Large intestine (tissue), 3 donors: ENCODE measurements around the gene LIM2. TPM values are rescaled to one million over a fixed set of nuclear protein-coding genes. Genes with fewer than 3 reads are reported as not detected.

Experiments
- DNase-seq, 2 donors: peaks; one replicate each; pipeline versions ENCODE4 v3.0.0 to v3.0.0-alpha.2; 2013
- H3K27ac ChIP-seq: one replicate; pipeline ENCODE4 v1.5.1; 2013; ENCODE audit warnings: low read length
- H3K27me3 ChIP-seq: 2 replicates; pipeline ENCODE4 v1.6.1; 2013; ENCODE audit warnings: low read length; ENCODE audit not compliant: control insufficient read depth, insufficient read depth
- H3K36me3 ChIP-seq: 2 replicates; pipeline ENCODE4 v1.6.1; 2013; ENCODE audit warnings: low read length; ENCODE audit not compliant: control insufficient read depth, insufficient read depth
- H3K4me1 ChIP-seq: one replicate; pipeline ENCODE4 v1.6.1; 2013; ENCODE audit warnings: low read length; ENCODE audit not compliant: control insufficient read depth, insufficient read depth
- H3K4me3 ChIP-seq: one replicate; pipeline ENCODE4 v1.5.1; 2013; ENCODE audit warnings: low read length
- H3K9me3 ChIP-seq: one replicate; pipeline ENCODE4 v1.6.1; 2013; ENCODE audit warnings: mild to moderate bottlenecking, low read depth, low read length, moderate library complexity; ENCODE audit not compliant: control insufficient read depth
- WGBS: methylation state at CpG from one replicate; pipeline ENCODE4 v1.1.5; 2013; ENCODE audit warnings: low lambda C conversion rate; ENCODE audit not compliant: insufficient coverage; 5-methylcytosine and 5-hydroxymethylcytosine counted together
- polyA plus RNA-seq: library from polyadenylated mRNA; unstranded; fragments of 120-200 nt; gene quantifications from one replicate; pipeline ENCODE4 v1.2.1, GENCODE V29; 2013

Gene LIM2
- polyA plus RNA-seq, 1 donor, result not detected

DNA sequence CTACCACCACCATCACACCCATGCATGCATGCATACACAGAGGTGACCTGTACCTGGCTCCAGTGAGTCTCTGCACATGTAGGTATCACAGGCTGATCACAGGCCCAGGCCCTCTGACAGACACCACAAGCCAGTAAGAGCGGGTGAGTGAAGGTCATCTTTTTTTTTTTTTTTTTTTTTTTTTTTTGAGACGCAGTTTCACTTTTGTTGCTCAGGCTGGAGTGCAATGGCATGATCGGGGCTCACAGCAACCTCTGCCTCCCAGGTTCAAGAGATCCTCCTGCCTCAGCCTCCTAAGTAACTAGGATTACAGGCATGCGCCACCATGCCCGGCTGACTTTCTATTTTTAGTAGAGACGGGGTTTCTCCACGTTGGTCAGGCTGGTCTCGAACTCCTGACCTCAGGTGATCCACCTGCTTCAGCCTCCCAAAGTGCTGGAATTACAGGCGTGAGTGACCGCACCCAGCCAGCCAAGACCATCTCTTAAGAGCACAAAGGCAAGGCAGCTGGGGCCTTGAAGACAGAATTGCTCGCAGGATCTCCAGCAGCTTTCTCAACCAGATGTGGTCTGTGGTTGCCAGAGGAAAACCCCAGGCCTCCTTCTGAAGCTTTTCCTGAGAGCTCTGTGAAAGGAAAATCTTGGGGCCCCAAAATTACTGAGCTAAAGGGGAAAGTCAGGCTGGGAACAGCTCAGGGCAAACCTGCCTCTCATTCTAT, 12.1 kb downstream of the LIM2 start:
- H3K27ac ChIP-seq, result no peak overlapping the region
- no peaks in the 10 kb centered on the region for H3K36me3 ChIP-seq
- no peak overlapping the region for H3K4me3 ChIP-seq
- no peaks in the 10 kb centered on the region for H3K9me3 ChIP-seq
- H3K4me1 ChIP-seq, result no peaks in the 10 kb centered on the region
- WGBS, result no CpG with 5 or more reads among the region's 11 CpGs
- DNase-seq, result peak in 1 of 2 donors; percentile 57
- no peaks in the 10 kb centered on the region for H3K27me3 ChIP-seq

DNA sequence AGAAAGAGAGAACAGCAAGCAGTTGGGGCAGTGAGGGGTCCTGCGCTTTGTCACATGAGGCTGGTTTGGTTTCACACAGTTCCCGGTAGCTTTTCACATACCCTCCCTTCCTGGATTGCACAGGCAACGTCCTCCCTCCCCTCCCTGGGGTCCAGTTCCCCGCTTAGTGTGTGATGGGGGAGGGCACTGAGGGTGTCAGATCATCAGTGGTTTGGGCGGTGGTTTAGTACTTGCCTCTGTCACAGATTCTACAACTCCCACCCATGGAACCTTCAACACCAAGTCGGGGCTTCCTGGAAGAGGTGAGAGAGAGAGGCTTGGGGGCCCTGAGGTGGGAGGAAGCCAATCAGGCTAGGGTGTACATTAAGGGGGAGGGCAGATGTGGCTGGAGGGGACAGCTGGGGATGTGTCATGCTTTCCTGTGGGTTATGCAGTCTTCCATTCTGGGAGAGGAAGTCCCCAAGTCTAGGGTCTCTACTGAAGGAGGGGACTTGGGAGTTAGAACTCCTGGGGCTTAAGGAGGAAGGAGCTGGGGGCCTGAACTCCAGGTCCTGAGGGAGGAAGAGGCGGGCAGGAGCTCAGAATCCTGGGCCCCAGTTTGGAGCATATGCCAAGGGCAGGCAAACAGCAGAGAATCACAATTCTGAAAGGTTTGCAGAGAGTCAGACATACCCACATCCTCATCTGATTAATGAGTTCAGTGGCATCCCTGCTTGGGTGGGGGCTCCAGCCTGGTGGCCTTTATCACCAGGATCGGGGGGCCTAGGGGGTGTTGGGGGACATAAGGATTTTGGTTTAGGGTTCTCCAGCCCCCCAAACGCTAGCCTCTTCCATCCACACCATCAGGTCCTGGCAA, 14.9 kb downstream of the LIM2 start, which contains the start of gene NKG7:
Gene NKG7 (minus strand): TSS at position 6 of the 856 bp plus-strand sequence. CDS start 119 bp downstream, outside the sequence.
- H3K4me3 ChIP-seq, result no peak within 1 kb of the TSS
- peaks cover 7% of the 10 kb centered on the region for H3K4me1 ChIP-seq
- no peaks in the 10 kb centered on the region for H3K27me3 ChIP-seq
- no peak within 1 kb of the TSS for H3K27ac ChIP-seq
- WGBS, result no CpG with 5 or more reads among the region's 9 CpGs
- no peaks in the 10 kb centered on the region for H3K9me3 ChIP-seq
- H3K36me3 ChIP-seq, result no peaks in the 10 kb centered on the region
- peak in 1 of 2 donors; percentile 17 for DNase-seq

DNA sequence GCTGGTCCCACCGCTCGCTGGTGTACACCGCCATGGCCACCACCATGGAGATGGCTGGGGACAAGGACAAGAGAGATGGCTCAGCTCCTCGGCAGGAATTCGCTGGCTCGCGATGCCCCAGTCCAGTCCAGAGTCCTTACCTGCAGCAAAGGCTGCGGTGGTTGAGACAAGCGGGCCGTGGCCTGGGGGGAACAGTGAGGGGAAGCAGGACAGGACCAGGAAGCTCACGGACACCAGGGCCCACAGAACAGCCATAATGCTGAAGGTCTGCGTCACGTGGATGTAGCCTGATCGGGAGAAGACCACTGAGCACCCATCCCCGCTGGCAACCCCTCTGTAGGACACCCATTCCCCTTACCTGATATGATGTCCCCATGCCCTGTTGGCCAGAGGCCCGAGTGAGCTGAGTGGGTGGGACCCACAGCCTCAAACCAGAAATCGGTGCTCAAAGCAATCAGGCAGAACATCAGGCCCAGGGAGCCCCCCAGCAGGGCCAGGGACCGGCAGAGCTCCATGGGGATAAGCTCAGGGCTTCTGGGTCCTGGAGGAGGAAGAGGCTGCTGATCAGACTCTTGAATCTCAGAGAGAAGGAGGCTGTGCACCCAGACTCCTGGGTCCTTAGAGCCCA, 15.6 kb downstream of the LIM2 start:
- Histone ChIP-seq H3K9me3 (no peaks in the 10 kb centered on the region), H3K4me3 (no peak overlapping the region), H3K27ac (no peak overlapping the region), H3K27me3 (no peaks in the 10 kb centered on the region), H3K4me1 (peaks cover 7% of the 10 kb centered on the region), H3K36me3 (no peaks in the 10 kb centered on the region)
- no CpG with 5 or more reads among the region's 18 CpGs for WGBS
- DNase-seq, result no peak

DNA sequence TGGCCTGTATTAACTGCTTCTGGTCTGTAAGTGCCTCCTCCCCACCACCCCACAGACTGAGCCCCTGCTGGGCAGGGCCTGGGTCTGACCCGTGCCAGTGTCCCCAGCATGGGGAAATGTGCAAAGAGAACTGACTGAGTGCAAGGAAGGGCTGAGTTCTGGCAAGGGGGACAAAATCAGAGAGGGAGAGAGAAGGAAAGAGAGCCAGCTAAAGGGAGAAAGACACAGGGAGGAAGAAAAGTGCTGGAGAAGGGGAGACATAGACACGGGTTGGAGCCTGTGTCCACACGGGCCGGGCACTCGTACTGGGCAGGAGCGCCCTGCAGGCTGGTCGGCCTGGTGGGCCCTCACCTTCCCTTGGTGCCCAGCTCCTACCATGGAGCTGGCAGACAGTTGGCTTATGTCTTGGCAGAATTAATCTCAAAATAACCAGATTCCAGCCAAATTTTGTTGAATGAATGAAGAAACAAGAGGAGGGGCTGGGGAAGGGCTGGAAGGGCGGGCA, 16.5 kb downstream of the LIM2 start:
- peaks cover 7% of the 10 kb centered on the region for H3K4me1 ChIP-seq
- DNase-seq, result no peak
- H3K4me3 ChIP-seq, result no peak overlapping the region
- H3K27ac ChIP-seq, result no peak overlapping the region
- H3K9me3 ChIP-seq, result no peaks in the 10 kb centered on the region
- H3K27me3 ChIP-seq, result no peaks in the 10 kb centered on the region
- WGBS, result no CpG with 5 or more reads among the region's 8 CpGs
- no peaks in the 10 kb centered on the region for H3K36me3 ChIP-seq

DNA sequence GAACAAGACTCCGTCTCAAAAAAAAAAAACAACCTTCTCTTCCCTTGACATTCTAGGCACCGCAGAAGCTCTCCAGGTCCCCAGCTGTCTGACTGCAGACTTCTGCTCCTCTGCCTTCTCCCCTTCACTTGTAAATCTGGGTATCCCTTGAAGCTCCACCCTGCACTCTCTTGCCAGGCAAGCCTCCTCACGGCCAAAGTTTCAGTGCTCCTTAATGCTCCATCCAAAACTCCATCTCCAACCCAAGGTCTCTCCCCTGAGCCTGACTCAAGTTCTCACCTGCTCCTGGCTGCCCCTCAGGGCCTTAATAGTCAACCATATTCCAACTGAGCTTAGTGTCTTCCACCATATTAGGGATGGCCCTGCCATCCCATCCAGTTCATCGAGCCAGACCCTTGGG, 17.5 kb downstream of the LIM2 start:
- Histone ChIP-seq H3K4me1 (peaks cover 7% of the 10 kb centered on the region), H3K36me3 (no peaks in the 10 kb centered on the region), H3K4me3 (no peak overlapping the region), H3K27ac (no peak overlapping the region), H3K9me3 (no peaks in the 10 kb centered on the region), H3K27me3 (no peaks in the 10 kb centered on the region)
- DNase-seq, result no peak
- no CpG with 5 or more reads among the region's 4 CpGs for WGBS

DNA sequence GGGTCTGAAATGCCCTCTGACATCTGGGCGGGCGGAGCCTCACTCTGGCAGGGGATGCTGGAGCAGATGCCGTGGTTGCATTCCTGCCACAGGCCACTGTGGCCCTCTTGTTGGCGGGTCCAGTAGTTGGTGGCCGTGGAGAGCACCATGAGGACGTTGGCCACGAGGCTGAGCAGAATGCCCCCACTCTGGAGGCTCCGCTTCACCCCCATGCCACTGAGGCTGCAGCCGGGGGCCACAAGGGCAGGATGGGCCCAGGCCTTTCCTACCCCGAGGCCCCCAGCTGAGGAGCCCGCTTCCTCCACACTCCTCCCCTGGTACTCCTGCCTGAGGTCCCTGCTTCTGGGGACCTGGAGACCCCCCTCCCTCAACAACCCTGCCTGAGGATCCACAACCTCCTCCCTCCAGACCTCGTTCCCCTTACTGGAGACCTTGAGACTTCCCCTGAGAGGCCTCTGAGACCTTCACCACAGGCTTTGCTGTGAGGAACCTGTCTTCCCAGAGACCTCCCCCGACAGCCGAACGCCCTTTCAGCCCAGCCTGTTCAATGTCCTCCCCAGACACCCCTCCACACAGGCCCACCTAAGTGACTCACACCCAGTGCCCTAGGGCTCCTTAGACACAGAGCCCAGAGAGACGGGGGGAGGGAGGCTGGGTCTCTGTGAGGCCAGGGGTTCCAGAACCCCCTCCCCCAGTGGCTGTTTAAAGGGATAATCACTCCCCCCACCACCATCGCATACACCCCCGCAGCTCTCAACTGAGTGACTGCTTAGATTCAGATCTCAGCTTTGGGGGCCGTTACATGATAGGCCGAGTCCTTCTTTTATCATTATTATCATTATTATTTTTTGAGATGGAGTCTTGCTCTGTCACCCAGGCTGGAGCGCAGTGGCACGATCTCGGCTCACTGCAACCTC, 19.1 kb downstream of the LIM2 start, which contains the start of gene CLDND2:
Gene CLDND2 (minus strand): TSS at position 638 of the 917 bp plus-strand sequence. CDS start 426 bp downstream, at position 212.
- Histone ChIP-seq H3K4me1 (peaks cover 17% of the 10 kb centered on the region), H3K9me3 (no peaks in the 10 kb centered on the region), H3K27ac (peak within 1 kb of the TSS; percentile 78), H3K36me3 (no peaks in the 10 kb centered on the region), H3K27me3 (no peaks in the 10 kb centered on the region), H3K4me3 (peak within 1 kb of the TSS; percentile 62)
- WGBS, result no CpG with 5 or more reads among the region's 23 CpGs
- DNase-seq, result peak in 1 of 2 donors; percentile 21

DNA sequence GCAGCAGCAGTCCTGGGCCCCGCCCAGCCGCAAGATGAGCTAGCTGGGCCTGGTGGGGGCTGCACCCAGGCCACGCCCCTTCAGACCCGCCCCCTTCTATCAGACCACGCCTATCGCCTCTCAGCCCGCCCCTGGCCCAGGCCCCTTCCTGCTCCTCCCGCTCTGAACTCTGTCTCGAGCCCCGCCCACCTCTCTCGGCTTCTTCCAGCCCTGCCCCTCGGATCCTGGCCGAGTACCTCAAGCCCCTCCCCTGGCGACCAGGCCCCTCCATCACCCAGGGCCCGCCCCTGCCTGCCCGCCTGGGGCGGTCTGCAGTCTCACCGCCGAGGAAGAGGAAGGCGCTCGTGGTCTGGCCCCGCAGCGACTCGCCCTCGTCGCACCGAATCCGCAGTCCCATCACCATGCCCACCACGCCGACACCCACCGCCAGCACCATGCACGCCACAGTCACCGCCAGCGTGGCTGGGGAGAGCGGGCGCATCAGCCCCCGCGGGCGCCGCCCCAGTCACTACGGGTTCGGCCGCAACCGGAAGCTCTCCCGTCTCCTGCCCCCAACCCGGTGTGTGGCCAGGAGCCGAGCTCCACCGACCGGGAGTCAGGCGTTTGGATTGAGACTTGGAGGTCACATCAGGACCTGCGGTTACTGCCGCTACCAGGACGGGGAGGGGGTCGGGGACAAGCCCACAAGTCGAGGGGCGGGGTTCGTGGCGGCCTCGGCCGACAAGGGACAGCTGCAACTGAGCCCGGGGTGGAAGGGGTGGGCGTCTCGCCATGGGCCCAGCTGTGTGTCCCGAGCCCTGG, 20.0 kb downstream of the LIM2 start:
- no peaks in the 10 kb centered on the region for H3K27me3 ChIP-seq
- H3K4me1 ChIP-seq, result peaks cover 25% of the 10 kb centered on the region
- peak overlapping the region; percentile 98 for H3K27ac ChIP-seq
- no peaks in the 10 kb centered on the region for H3K36me3 ChIP-seq
- peak overlapping the region; percentile 62 for H3K4me3 ChIP-seq
- H3K9me3 ChIP-seq, result no peaks in the 10 kb centered on the region
- peak; percentile 99 to 100 for DNase-seq
- WGBS, result no CpG with 5 or more reads among the region's 64 CpGs

DNA sequence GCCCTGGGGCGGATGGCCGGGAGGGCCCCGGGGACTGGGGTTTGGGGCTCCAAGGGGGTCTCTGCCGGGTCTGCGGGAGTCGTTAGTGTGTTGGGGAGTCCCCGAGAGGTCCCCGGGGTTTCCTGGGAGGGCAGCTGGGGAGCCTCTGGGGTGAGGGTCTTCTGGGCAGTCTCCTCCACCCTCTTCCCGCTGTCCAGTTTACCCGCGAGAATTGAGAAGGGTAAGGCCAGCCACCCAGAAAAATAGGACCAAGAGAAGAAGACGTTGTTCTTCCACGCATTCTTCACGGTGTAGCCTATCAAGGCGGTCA, 20.6 kb downstream of the LIM2 start:
- WGBS, result no CpG with 5 or more reads among the region's 15 CpGs

More for the DNA sequence above, 20.6 kb downstream of the LIM2 start:
- peak overlapping the region; percentile 98 for H3K27ac ChIP-seq
- H3K9me3 ChIP-seq, result no peaks in the 10 kb centered on the region
- H3K4me1 ChIP-seq, result peaks cover 31% of the 10 kb centered on the region
- H3K27me3 ChIP-seq, result no peaks in the 10 kb centered on the region
- no peak for DNase-seq
- peak overlapping the region; percentile 62 for H3K4me3 ChIP-seq
- H3K36me3 ChIP-seq, result no peaks in the 10 kb centered on the region
